Measurements from ENCODE around the gene GP1BA. TPM values are rescaled to one million over a fixed set of nuclear protein-coding genes. Genes with fewer than 3 reads are reported as not detected.

Gene GP1BA
- total and polyA plus RNA-seq, 10 of the 15 experiments (the other 5 are each of a cell fraction or from before 2014, with no cell fraction given): 0.04 to 0.67 (median 0.28) TPM; not detected in 1

DNA sequence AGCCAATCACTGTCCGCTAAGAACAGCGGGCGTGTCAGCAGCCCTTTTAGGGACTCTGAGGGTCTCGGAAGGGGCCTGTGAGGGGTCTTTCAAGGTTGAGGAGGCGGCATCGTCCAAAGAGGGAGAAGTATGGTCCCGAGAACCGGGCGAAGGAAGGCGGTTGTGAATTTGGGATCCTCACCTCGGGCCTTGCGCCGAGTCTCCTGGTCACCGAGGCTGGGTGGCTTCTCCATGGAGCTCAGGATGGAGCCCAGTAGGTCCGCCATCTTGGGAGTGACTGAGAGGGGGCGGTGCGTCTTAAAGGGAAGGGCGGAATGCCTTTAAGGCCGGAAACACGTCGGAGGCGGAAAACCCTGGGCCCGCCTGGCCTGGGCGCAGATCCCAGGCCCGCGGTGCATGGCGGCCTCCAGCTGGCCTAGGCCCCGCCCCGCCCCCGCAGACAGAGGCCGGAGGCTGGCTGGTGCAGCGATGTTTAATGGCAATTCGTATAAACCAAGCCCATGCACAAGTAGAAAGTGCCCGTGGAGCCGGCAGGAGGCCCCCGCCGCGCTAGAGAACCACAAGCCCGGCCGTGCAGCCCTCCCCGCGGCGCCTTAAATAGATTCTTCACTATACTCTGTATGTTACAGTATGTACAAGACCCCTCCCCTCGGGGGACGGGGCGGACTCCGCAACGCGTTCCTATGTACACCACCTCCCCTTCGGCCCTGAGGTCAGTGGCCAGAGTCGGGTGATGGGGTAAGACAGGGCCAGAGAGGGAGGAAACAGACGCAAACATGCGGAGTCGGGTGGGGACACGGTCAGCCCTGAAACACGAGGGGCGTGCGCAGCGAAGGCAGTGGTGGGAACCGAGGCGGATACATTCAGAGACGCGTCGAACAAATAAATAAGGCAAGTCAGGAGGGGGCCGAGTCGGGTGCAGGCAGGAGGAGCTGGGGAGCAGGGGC lies 35.7 kb downstream of the GP1BA start, which contains the start of gene SPAG7 (continued):
- TF ChIP-seq ELK1 (IDR thresholded peaks at IDR 0.05; ENCODE audit: low read depth, low read length): peak; percentile 45; the same call in 1 of the 2 replicates
- TF ChIP-seq ZNF384 (IDR thresholded peaks at IDR 0.05; ENCODE audit: borderline replicate concordance, low read depth, low read length): no peak
- no peak for TF ChIP-seq CTCF (IDR thresholded peaks at IDR 0.05 in 2 of 3, conservative IDR thresholded peaks at IDR 0.05 in 1 of 3; ENCODE audit: control insufficient read depth in 2 of 3, extremely low read depth in 1 of 3, insufficient read depth in 1 of 3, low read depth in 3 of 3, low read length in 3 of 3)
- no peak for TF ChIP-seq FOS (IDR thresholded peaks at IDR 0.05; ENCODE audit: borderline replicate concordance, extremely low read depth, insufficient read length)
- TF ChIP-seq IRF4 (IDR thresholded peaks at IDR 0.05; ENCODE audit: low read depth, low read length): 0 out of 2 replicates have a peak, but pooled peaks have one; percentile 9
- TF ChIP-seq FOXK2 (IDR thresholded peaks at IDR 0.05): no peak
- no peak for TF ChIP-seq KDM1A (IDR thresholded peaks at IDR 0.05; ENCODE audit: borderline replicate concordance)
- TF ChIP-seq PAX8 (IDR thresholded peaks at IDR 0.05): no peak; the same call in 1 of the 2 replicates
- TF ChIP-seq ZSCAN29 (IDR thresholded peaks at IDR 0.05): no peak
- no peak for TF ChIP-seq NFYB (IDR thresholded peaks at IDR 0.05; ENCODE audit: insufficient read depth, low read depth, low read length)
- TF ChIP-seq TCF12 (IDR thresholded peaks at IDR 0.05; ENCODE audit: low read depth, low read length): peak; percentile 83; the same call in 1 of the 2 replicates
- peak; percentile 57 for TF ChIP-seq NR2F1 (conservative IDR thresholded peaks at IDR 0.05)
- TF ChIP-seq MYB (IDR thresholded peaks at IDR 0.05; ENCODE audit: borderline replicate concordance, low read depth, low read length): no peak
- TF ChIP-seq ZNF217 (IDR thresholded peaks at IDR 0.05): no peak
- 0 out of 2 replicates have a peak, but pooled peaks have one; percentile 77 for TF ChIP-seq ASH2L (IDR thresholded peaks at IDR 0.05; ENCODE audit: borderline replicate concordance, low read depth)
- no peak for TF ChIP-seq MEF2A (IDR thresholded peaks at IDR 0.05; ENCODE audit: insufficient read depth, low read depth, low read length)
- TF ChIP-seq USF1 (IDR thresholded peaks at IDR 0.05; ENCODE audit: borderline replicate concordance, extremely low read length, insufficient read depth, low read depth, low read length): no peak
- TF ChIP-seq ATF7 (IDR thresholded peaks at IDR 0.05; ENCODE audit: low read depth): peak; percentile 25; the same call in 1 of the 2 replicates
